ENCODE data around the gene TBC1D14.
"Not testable (repeated sequence)": the region's sequence is repeated elsewhere in the genome, so short reads cannot be mapped to it uniquely, and the experiment has no call there.

TBC1D14 gene

DNA sequence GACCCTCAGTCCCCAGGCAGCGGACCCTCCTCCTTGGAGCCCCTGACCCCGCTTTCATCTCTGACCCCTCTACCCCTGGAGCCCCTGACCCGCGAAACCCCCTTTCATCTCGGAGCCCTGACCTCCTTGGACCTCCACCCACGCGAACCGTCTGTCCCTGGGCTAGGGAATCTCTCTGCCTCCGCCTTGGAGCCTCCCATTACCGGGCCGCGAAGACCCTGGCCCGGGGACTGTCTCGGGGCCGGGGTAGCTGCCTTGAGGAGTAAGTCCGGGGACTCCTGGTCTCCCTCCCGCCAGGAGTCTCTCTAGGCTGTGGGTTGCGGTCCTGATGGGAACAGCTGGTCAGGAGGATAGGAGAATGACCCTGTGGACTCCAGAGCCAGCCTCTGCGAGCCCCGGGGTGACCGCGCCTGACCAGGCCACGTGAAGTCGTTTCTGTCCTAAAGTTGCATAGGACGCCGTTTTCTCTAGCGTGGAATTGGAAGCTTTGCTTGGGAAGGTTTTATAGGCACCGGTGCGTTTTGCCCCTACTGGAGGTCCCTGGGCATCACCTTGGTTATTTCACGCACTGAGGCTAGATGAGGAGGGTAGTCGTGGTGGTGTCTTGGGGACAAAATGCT, 824 bp downstream of the TBC1D14 start:
- no peak for DNase-seq (ENCODE audit: low read depth)

DNA sequence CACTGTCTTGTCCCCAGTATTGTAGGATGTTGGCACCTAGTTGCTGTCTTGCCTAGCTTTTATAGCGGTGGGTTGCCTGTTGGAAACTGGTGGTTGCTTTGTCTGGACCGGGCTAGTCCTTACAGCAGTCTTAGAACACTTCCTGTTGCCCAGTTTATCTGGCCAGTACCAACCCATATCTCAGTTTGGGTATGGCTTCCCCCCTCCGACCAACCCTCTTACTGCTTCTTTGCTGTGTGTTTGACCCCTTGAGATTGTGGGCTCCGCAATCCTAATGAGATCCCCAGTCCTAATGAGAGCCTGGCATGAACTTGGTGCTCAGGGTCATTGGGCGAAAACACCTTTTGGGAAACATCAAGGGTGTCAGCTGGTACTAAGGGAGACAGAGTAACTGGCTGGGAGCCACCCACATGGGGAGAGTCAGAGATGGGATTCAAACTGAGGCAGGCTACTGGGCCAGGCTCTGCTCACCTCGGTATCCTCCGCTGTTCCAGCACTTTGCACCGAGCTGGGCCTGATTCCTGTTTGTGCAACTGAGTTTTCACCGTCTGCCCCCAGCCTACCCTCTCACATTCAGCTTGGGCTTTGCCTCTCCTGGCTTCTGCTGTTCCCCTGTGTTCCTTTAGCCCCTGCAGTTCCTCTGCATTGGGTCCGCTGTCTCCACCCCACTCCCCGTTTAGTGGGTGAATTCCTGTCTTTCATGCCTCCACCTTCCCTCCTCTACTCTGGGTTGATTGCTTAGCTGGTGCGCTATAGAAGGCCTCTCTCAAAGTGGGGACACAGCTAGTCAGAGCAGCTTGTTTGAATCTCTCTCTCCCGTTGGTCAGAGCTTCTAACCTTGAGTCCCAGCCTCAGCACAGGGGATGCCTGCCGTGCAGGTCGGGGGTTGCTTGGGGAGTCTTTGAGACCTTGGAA, 1.6 kb downstream of the TBC1D14 start:
- no peak for DNase-seq (ENCODE audit: low read depth)

DNA sequence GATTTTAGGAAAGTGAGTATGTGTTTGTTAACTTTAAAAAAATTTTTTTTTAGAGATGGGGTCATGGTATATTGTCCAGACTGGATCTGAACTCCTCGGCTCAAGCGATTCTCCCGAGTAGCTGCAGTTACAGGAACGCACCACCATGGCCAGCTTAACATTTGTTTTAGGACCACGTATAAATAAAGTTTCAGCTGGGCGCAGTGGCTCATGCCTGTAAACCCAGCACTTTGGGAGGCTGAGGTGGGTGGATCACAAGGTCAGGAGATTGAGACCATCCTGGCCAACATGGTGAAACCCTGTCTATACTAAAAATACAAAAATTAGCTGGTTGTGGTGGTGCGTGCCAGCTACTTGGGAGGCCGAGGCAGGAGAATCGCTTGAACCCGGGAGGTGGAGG, 2.3 kb downstream of the TBC1D14 start:
- not testable (repeated sequence) for DNase-seq (ENCODE audit: low read depth)

DNA sequence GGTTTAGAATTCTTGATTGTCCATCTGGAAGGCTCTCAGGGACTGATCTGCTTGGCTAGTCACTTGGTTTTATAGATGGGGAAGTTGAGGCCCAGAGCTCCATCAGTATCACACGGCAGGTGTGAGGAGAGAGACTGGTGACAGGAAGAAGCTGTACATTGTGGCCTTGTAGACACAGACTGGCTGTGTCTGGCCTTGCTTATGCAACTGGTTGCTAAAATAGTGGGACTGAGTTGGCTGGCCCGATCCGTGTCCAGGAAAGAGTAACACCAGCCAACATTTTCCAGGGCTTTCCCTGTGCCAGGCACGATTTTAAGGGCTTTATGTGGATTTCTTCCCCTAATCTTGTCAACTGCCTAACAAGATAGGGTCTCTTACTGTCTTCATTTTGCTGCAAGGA, 2.8 kb downstream of the TBC1D14 start:
- DNase-seq (ENCODE audit: low read depth) = no peak

DNA sequence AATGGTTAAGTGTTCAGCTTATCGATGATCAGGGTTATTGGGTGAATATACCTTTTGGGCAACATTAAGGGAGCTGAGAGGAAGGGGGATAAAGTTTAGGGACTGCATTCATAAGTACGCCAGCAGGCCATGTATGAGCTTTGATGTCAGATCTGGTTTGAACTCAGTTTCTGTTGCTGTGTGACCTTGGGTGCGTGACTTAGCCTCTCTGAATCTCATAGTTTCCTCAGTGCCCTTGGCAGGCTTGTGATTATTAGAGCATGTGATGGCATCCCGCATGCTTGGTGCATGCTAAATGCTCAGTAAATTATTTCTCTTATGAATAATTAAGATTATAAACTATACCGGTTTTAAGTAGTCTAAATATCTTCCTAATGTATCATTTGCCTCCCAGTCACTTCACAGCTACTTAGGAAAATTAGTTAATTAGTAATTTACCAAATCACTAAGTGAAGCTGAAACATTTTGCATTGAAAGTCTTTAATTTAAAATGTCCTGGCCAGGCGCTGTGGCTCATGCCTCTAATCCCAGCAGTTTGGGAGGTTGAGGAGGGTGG, 3.8 kb downstream of the TBC1D14 start:
- DNase-seq (ENCODE audit: low read depth) = no peak

DNA sequence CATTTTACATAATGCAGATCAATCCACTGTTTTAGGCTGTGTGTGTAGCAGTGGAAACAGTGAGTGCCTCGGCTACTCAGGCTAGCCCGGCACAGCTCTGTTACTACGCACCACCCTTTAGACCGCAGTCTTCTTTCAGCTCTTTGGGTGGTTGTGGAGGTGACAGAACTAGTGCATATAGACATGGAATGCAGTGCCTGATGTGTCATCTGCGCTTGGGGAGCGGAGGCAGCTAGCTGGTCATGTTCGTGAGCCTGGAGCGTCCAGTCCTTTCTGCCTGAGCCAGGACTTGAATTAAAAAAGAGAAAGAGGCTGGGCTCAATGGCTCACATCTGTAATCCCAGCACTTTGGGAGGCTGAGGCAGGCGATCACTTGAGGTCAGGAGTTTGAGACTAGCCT, 4.8 kb downstream of the TBC1D14 start:
- DNase-seq (ENCODE audit: low read depth) = no peak

DNA sequence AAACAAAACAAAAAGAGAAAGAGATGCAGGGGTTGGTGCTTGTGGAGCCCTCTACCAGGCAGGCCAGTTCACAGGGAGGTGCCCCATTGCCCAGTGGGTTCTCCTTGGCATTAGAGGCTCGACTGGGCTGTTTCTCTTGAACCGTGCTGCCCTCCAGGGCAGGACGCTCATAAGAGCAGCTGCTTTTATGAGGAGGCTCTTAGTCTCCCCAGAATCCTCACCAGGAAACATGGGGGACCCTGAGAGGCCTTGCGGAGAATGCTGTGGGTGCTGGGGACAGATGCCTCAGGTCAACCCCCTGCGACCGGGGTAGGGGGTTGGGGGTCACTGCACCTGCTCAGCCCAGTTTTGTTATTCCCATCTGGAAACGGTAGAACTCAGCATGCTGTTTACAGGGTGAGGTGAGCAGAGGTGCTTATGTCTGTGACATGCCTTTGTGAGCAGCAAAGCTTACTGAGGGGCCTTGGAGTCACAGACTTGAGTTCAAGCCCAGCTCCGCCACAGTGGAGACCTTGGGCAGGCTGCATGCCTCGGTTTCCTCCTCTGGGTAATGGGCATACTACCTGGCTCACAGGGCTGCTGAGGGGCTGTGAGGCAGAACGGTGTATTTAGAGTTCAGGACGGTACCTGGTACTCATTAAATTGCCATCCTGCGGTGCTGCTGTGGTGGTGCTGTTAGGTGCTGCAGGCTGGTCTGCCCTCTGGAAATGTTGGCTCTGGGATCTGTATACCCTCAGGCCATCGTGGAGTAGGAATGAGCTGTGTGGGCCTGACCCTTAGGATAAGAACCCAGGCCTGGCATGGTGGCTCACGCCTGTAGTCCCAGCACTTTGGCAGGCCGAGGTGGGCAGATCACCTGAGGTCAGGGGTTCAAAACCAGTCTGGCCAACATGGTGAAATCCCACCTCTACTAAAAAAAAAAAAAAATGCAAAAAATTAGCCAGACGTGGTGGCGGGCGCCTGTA, 5.7 kb downstream of the TBC1D14 start:
- DNase-seq (ENCODE audit: low read depth) = no peak

DNA sequence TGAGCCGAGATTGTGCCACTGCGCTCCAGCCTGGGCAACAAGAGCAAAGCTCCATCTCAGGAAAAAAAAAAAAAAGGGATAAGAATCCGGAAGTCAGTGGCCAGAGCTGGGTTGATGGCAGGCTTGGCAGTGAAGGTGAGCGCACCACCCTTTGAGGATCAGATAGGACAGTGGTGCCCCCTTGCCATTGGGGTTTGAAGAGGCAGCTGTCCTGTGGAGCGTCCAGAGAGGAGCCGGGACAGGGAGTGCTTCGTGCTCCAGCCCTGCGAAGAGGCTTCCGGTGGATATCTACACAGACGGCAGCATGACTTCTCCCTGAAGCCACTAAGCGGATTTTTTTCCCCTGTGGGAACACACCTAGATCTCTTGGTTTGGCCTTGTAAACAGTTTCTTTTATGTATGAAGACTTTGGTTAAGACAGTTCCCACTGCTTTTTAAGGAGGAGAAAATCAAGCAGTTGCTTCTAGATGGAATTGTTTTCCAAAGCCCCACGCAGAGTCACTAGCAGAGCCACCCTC, 6.5 kb downstream of the TBC1D14 start:
- no peak for DNase-seq (ENCODE audit: low read depth)

DNA sequence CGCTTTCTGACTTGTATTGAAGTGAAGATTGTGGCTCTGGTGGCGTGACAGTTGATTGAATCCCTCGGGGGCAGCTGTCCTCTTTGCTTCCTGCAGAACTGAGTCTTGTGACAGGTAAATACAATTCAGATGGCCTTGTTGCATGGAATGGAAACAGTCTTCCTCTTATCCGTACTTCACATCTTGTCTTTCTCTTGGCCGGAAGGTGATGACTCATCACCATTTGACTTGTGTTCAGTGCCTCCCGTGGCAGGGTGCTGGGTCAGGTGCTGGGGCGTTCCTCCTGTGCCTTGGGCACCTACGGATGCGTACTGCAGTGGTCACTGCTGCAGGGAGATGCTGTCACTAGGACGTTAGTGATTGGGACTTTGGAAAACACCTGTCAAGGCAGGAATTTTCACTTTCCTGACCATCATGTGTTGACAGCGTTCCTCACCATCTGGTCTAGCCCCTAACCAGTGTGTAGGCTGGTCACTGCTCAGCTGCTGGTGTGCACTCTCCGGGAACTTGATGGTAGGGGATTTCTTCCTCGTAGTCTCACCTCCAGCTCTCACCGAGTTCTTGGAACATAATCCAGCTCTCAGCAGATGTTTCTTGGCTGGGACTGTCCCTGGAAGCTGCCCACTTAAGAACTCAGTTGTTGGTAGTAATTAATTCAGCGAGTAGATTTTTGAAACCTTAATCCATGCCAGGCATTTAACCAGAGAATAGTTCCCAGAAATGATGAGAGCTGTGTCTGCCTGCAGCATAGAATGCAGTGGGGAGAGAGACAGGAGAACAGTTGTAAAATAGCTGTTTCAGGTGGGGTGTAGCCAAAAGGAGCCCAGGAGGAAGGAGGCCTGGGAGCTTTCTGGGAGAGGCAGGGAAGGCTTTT, 7.2 kb downstream of the TBC1D14 start:
- DNase-seq (ENCODE audit: low read depth) = peak; percentile 40

DNA sequence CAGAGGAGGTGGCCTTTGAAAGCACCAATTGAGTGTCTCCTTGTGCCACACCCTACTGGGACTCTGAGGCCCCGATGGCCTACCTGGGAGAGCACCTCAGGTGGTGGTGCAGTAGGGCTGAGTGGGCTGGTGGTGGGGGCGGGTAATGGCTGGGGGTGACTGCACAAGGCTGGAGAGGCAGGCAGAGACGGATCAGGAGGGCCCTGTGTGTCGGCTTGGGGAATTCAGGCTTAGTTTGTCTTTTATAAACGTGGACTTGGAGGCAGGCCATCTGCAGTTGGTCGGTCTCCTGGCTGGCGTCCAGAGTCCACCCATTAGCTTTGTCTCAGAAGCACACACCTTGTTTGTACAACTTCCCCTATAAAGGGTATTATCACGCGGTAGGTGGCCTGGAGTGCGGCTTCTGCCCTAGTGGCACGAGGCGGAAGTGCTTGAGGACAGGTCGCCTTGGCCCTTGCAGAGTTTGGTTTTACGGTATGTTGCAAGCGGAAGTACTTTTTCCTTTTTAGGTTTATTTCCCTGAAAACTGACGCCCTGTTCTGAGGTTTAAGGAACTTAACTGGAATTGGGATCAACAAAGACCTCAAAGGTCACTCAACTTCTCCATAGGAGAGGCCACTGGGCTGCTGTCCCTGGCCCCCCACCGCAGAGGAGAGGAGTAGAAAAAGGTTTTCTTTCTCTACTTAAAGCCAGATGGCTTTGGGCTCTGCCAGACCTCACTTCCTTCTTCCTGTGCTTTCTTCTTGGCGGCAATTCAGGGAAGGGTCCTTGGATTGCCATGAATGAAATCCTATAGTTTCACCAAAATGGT, 8.0 kb downstream of the TBC1D14 start:
- no peak for DNase-seq (ENCODE audit: low read depth)

DNA sequence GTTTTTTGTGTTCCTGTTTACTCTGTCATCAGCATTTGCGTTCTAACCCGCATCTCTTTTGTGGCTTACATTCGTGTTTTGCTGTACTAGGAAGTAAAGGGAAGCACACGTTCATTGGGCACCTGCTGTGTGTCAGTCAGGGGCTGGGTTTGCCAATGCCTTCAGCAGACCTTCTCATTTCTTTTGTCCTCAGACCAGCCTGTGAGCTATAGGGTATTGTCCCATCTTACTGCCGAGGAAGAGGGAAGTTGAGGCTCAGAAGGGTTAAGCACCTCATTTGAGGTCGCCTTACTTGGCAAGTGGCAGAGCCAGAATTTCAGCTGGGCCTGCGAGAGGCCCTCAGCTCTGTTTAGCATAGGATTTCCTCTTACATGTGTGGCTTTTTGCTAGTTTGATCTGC, 8.7 kb downstream of the TBC1D14 start:
- no peak for DNase-seq (ENCODE audit: low read depth)

DNA sequence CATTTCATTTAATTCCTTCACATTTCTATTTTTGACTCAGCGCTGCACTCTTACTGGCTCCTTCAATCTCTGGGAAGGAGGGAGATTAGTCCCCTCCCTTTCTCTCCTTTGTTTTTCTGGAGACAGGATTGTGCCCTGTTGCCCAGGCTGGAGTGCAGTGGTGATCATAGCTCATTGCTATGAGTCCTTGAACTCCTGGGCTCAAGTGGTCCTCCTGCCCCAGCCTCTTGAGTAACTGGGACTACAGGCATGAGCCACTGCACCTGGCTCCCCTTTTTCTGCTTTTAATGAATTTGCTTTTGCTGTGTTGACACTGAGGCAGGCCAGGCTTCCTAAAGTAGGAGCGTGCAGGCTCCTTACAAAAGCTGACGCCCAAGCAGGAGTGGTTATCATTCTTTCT, 10.5 kb downstream of the TBC1D14 start:
- DNase-seq (ENCODE audit: low read depth) = no peak

DNA sequence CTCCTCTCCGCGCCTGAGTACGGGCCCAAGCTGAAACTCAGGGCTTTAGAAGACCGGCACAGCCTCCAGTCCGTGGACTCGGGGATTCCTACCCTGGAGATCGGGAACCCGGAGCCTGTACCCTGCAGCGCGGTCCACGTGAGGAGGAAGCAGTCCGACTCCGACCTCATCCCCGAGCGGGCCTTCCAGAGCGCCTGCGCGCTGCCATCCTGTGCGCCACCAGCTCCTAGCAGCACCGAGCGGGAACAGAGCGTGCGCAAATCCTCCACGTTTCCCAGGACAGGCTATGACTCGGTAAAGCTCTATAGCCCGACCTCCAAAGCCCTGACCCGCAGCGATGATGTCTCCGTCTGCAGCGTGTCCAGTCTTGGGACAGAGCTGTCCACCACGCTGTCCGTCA, 13.9 kb downstream of the TBC1D14 start:
- no peak for DNase-seq (ENCODE audit: low read depth)

DNA sequence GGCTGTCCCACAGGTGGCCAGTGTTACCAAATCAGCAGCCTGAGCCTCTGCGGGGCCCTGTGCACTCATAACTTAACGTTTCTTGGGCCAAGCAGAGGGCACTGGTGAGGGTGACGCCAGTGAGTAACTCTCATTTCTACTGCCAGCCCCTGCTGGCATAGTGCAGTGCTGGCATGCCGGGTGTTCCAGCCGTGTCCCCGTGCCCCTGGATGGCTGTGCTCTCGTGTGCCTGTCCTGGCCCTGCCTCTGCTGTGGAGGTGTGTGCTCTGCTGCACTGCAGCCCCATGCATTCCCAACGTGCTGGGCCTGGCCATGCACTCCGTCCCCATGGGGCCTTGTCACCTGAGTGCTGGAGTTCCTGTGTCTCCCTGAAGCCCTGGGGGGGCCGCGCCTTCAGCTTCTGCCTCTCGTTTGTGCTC, 14.7 kb downstream of the TBC1D14 start:
- no peak for DNase-seq (ENCODE audit: low read depth)

DNA sequence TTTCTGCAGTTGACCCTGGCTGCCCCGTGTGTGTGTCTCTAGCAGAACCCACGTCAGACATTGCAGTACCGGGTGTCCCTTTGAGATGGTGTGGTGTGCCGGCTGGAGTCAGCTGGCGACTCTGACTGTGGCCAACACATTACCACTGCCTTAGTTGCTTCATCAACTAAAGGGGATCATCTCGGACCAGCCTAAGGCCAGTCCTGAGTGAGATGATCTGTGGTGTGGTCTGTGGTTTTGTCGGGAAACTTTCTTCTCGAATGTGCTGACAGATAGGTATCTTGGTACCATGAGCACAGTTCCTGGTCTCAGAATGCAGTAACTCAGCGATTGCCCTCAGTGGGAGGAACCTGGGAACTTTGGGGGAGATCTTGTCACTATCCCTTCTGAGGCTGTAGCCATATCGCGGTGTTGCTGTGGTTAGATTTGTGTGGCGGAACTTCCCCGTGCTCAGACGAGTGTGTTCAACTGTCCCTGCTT, 15.8 kb downstream of the TBC1D14 start:
- DNase-seq (ENCODE audit: low read depth) = no peak

DNA sequence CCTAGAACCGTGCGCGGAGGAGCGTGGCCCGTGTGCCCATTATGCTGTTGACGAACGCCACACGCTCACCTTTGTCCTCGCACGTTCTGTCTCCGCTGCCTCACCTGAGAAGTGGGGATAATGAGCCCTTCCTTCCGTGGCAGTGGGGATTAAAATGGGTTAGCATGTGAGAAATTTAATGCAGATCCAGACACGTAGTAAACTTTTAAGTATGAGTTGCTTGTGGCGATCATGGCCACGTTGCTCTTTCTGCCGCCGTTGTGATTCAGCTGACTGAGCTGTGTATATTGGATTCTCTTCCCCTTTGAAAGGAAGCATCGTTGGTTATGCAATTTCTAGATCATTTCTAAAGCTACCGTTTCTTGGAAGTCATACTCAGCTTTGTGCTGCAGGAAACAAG, 16.5 kb downstream of the TBC1D14 start:
- DNase-seq (ENCODE audit: low read depth) = no peak

DNA sequence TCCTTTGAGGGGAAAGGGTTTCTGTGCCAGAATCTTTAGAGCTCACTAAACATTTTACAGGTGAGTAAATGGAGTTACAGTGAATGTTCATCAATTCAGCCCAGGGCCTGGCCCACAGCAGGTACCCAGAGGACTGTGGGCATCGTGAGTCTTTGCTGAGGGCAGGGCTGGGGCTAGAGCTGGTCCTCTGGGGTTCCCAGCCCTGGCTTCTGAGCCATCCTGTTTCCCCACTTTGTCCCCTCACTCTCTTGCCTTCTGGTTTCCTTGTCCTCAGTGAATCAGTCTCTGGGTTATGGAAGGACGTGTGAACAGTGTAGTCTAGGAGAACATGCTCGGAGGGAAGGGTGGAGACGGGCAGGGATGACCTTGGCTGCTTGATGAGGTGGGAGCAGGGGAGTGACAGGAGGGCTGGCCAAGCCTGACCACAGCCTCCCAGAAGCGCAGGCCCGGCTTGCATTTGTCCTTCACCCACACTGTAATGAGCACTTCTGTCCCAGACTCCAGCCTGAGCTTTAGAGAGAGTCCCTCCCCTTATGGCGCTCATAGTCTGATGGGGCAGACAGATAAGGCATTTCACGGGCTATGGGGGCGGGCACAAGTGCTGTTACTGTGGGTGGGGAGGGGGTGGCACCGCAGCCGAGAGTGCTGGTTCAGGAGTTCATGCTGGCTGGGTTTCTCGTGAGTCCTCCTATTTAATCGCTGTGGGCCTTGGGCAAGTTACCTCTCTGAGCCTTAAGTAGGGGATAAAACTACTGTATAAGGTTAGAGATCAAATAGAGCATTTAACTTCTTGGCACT, 17.3 kb downstream of the TBC1D14 start:
- peak; percentile 55 for DNase-seq (ENCODE audit: low read depth)

DNA sequence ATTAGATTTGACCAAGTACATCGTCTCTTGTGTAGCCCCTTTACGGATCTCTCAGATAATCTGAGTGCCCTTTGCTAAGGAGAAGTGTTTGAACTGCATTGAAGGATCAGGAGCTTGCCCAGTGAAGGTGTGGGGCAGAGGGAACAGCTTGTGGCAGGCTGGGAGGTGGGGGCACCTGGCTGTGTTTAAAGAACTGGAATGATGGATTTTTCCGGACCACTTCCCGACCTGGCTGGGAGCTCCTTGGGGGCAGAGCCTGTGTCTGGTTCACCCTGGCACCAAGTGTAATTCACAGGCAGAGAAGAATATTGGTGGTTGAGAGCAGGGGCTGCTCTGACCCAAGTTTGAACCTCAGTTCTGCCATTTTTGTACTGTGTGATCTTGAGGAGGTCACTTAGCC, 18.5 kb downstream of the TBC1D14 start:
- no peak for DNase-seq (ENCODE audit: low read depth)

DNA sequence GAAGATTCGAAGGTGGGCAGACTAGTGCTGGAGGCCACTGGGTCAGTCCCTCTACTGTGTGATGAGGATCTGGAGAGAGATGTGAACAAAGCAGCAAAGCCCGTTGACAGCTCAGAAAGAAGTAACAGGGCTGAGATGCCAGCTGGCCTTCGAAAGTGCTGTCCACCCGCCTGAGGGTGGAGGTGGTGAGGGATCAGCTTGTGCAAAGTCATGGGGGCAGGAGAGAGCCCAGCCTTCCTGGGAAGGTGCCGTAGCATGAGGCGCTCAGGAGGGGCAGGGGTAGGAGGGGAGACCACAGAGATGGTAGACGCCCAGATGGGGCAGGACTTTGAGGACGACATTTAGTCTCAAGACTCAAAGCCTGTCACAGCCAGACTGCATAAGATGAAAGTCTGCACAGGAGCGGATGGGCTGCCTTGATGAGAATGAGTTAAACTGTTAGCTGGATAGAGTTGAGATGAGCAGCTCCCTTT, 19.7 kb downstream of the TBC1D14 start:
- no peak for DNase-seq (ENCODE audit: low read depth)
